GM23338 (cell line): Measurements from ENCODE around the gene KCTD1. TPM values are rescaled to one million over a fixed set of nuclear protein-coding genes. Genes with fewer than 3 reads are reported as not detected.
A peak's percentile ranks its signal among the peaks of the same experiment; 100 is the strongest.

Source experiments
- ATAC-seq: fragments of 200-7000 bp; cut with Tn5 transposase; 3 replicates; pipeline ENCODE4 v1.9.1; 2020
- DNase-seq: peaks from one replicate; pipeline ENCODE4 v3.0.0-alpha.2; 2015; ENCODE audit warnings: low spot score
- H2AFZ ChIP-seq: fragments of 200-600 bp; sonication (generic); 2 replicates; pipeline ENCODE4 v1.8.0; 2016; ENCODE audit warnings: antibody characterized with exemption, mild to moderate bottlenecking, moderate library complexity
- H3F3A ChIP-seq: fragments of 200-600 bp; sonication (generic); replicated peaks from 2 replicates; pipeline ENCODE4 v1.8.0; 2017; ENCODE audit warnings: antibody characterized with exemption, mixed run types, low read depth
- H3K27ac ChIP-seq: fragments of 200-600 bp; sonication (generic); 2 replicates; pipeline ENCODE4 v1.6.1; 2016; ENCODE audit warnings: low read depth
- H3K27me3 ChIP-seq: fragments of 200-600 bp; sonication (generic); 2 replicates; pipeline ENCODE4 v1.8.0; 2016; ENCODE audit warnings: mild to moderate bottlenecking, mixed run types, moderate library complexity; ENCODE audit not compliant: insufficient read depth
- H3K36me3 ChIP-seq: fragments of 200-600 bp; sonication (generic); 2 replicates; pipeline ENCODE4 v1.8.0; 2016; ENCODE audit warnings: mild to moderate bottlenecking; ENCODE audit not compliant: insufficient read depth
- H3K4me1 ChIP-seq: fragments of 200-600 bp; sonication (generic); 2 replicates; pipeline ENCODE4 v1.8.0; 2016; ENCODE audit warnings: mild to moderate bottlenecking, moderate library complexity; ENCODE audit not compliant: insufficient read depth
- H3K4me2 ChIP-seq: fragments of 200-600 bp; sonication (generic); 2 replicates; pipeline ENCODE4 v1.7.1; 2017; ENCODE audit warnings: mixed run types
- H3K4me3 ChIP-seq: fragments of 200-600 bp; sonication (generic); 2 replicates; pipeline ENCODE4 v1.6.1; 2016; ENCODE audit warnings: mixed run types
- H3K79me2 ChIP-seq: fragments of 200-600 bp; sonication (generic); replicated peaks from 2 replicates; pipeline ENCODE4 v1.8.0; 2017; ENCODE audit warnings: mild to moderate bottlenecking; ENCODE audit not compliant: insufficient read depth
- H3K9me2 ChIP-seq: fragments of 200-600 bp; sonication (generic); 2 replicates; pipeline ENCODE4 v1.8.0; 2017; ENCODE audit not compliant: insufficient read depth
- H4K20me1 ChIP-seq: fragments of 200-600 bp; sonication (generic); replicated peaks from 2 replicates; pipeline ENCODE4 v1.8.0; 2017; ENCODE audit warnings: mild to moderate bottlenecking; ENCODE audit not compliant: insufficient read depth
- H3K27ac Mint-ChIP-seq: 2 replicates; pipeline ENCODE4 v1.8.0; 2020; ENCODE audit warnings: inconsistent platforms, mild to moderate bottlenecking, moderate library complexity, mixed read lengths
- H3K27me3 Mint-ChIP-seq: 3 replicates; pipeline ENCODE4 v1.8.0; 2022; ENCODE audit warnings: low read depth, mild to moderate bottlenecking, moderate library complexity, mixed read lengths, inconsistent platforms; ENCODE audit not compliant: insufficient read depth, poor library complexity
- H3K36me3 Mint-ChIP-seq: 3 replicates; pipeline ENCODE4 v1.8.0; 2021; ENCODE audit warnings: low read depth, mild to moderate bottlenecking, inconsistent platforms, moderate library complexity, mixed read lengths
- H3K4me1 Mint-ChIP-seq: 3 replicates; pipeline ENCODE4 v1.8.0; 2020; ENCODE audit warnings: mild to moderate bottlenecking, inconsistent platforms, mixed read lengths
- H3K4me3 Mint-ChIP-seq: 3 replicates; pipeline ENCODE4 v1.8.0; 2021; ENCODE audit warnings: moderate library complexity, mild to moderate bottlenecking, inconsistent platforms, mixed read lengths
- H3K9me3 Mint-ChIP-seq: 3 replicates; pipeline ENCODE4 v1.8.0; 2020; ENCODE audit warnings: moderate library complexity, mild to moderate bottlenecking, inconsistent platforms, mixed read lengths
- CREB1 ChIP-seq: fragments of 250-450 bp; sonication (Bioruptor Pico); IDR thresholded peaks from 2 replicates; pipeline ENCODE4 v1.5.0; 2020; ENCODE audit warnings: low read depth, mild to moderate bottlenecking, moderate library complexity
- ETS1 ChIP-seq: IDR thresholded peaks from 2 replicates; pipeline ENCODE4 v1.6.1; 2016; ENCODE audit warnings: antibody characterized with exemption
- EZH2 ChIP-seq: fragments of 200-600 bp; sonication (generic); IDR thresholded peaks from one replicate; pipeline ENCODE4 v1.8.0; 2017; ENCODE audit warnings: antibody characterized with exemption, mild to moderate bottlenecking, low read depth; ENCODE audit not compliant: unreplicated experiment
- EZH2phosphoT487 ChIP-seq: fragments of 200-600 bp; sonication (generic); IDR thresholded peaks from one replicate; pipeline ENCODE4 v1.8.1; 2018; ENCODE audit warnings: antibody characterized with exemption; ENCODE audit not compliant: unreplicated experiment
- JUNB ChIP-seq: IDR thresholded peaks from one replicate; pipeline ENCODE4 v1.6.1; 2016; ENCODE audit warnings: antibody characterized with exemption; ENCODE audit not compliant: unreplicated experiment
- NANOG ChIP-seq: IDR thresholded peaks from 2 replicates; pipeline ENCODE4 v1.6.1; 2016; ENCODE audit warnings: antibody characterized with exemption, borderline replicate concordance
- POLR2AphosphoS5 ChIP-seq: IDR thresholded peaks from 2 replicates; pipeline ENCODE4 v1.6.1; 2016; ENCODE audit warnings: antibody characterized with exemption, low read depth
- STAT1 ChIP-seq: IDR thresholded peaks from one replicate; pipeline ENCODE4 v1.6.1; 2016; ENCODE audit warnings: antibody characterized with exemption; ENCODE audit not compliant: unreplicated experiment
- ZNF114 ChIP-seq: fragments of 250-450 bp; sonication (Bioruptor Pico); IDR thresholded peaks from 2 replicates; pipeline ENCODE4 v1.5.0; 2020; ENCODE audit warnings: mild to moderate bottlenecking, moderate library complexity
- ZNF331 ChIP-seq: fragments of 250-450 bp; sonication (Bioruptor Pico); IDR thresholded peaks from 2 replicates; pipeline ENCODE4 v1.5.0; 2020; ENCODE audit warnings: low read depth, mild to moderate bottlenecking, moderate library complexity
- ZNF462 ChIP-seq: fragments of 250-450 bp; sonication (Bioruptor Pico); IDR thresholded peaks from 2 replicates; pipeline ENCODE4 v1.5.0; 2020; ENCODE audit warnings: mild to moderate bottlenecking, moderate library complexity
- polyA plus RNA-seq: library from polyadenylated mRNA; unstranded; fragments of >200 nt; fragmentation: Nextera tagmentation; extraction: Ambion mirVana; gene quantifications from 2 replicates; pipeline ENCODE4 v1.2.1, GENCODE V29; 2016
- total RNA-seq: library from RNA; depleted of rRNA; stranded (reverse); fragments of >200 nt; shearing (Covaris generic); gene quantifications from 2 replicates; pipeline ENCODE4 v1.2.3, GENCODE V29; 2014
- TF ChIP-seq, protein P1 (sequence below): IDR thresholded peaks from one replicate; pipeline ENCODE4 v1.6.1; 2018; ENCODE audit warnings: antibody characterized with exemption; ENCODE audit not compliant: unreplicated experiment
- TF ChIP-seq, protein P2 (sequence below), 2 experiments: fragments of 200-600 bp in 1 of 2; sonication (generic) in 1 of 2; conservative IDR thresholded peaks; 2 replicates each; pipeline versions ENCODE4 v1.5.1 to v1.6.1; 2016 to 2017; ENCODE audit warnings: antibody characterized with exemption in 2 of 2, low read depth in 2 of 2, mild to moderate bottlenecking in 2 of 2, moderate library complexity in 1 of 2

KCTD1 gene
- total and polyA plus RNA-seq, 2 experiments from 2014 or later = 7.1 to 20.5 TPM

DNA sequence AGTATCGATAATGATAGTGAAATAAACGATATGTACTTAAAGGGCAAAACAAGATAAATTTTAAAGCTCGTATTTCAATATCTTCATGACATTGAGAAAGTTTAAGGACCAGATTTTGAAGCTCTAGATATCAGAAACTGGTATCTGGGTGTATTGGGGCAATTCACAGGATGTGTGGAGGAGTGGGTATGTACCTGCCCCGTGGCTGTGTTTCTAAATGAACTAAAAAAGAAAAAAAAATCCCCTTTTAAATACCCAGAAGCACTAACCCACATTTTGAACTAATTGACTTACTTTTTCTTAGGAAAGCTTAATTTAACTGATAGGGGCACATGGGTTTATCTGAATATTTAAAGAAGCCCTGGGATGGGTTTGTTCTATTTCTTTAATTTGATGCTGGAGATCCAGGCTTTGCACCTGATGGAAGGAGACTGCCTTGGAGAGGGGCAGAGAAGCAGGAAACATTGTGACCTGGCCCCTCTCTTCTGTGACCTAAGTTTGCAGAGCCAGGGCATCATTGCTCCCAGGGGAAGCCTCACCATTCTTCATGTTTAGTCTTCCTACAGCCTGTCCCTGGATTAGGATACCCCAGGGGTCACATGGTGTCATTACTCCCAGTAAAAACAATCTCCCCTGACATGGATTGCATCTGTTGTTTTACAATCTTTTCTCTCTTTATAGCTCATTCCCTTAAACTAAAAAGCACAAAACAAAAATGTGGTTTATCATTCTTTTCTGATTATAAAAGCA lies 7.6 kb upstream of the KCTD1 start:
- TF ChIP-seq ETS1 = no peak
- TF ChIP-seq ZNF462 (CRISPR knock-in tag) = no peak
- no peak for TF ChIP-seq EZH2phosphoT487
- TF ChIP-seq, protein P1, sequence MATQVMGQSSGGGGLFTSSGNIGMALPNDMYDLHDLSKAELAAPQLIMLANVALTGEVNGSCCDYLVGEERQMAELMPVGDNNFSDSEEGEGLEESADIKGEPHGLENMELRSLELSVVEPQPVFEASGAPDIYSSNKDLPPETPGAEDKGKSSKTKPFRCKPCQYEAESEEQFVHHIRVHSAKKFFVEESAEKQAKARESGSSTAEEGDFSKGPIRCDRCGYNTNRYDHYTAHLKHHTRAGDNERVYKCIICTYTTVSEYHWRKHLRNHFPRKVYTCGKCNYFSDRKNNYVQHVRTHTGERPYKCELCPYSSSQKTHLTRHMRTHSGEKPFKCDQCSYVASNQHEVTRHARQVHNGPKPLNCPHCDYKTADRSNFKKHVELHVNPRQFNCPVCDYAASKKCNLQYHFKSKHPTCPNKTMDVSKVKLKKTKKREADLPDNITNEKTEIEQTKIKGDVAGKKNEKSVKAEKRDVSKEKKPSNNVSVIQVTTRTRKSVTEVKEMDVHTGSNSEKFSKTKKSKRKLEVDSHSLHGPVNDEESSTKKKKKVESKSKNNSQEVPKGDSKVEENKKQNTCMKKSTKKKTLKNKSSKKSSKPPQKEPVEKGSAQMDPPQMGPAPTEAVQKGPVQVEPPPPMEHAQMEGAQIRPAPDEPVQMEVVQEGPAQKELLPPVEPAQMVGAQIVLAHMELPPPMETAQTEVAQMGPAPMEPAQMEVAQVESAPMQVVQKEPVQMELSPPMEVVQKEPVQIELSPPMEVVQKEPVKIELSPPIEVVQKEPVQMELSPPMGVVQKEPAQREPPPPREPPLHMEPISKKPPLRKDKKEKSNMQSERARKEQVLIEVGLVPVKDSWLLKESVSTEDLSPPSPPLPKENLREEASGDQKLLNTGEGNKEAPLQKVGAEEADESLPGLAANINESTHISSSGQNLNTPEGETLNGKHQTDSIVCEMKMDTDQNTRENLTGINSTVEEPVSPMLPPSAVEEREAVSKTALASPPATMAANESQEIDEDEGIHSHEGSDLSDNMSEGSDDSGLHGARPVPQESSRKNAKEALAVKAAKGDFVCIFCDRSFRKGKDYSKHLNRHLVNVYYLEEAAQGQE = no peak
- no peak for TF ChIP-seq NANOG
- no peak for TF ChIP-seq JUNB
- no peak for TF ChIP-seq ZNF331 (CRISPR knock-in tag)
- TF ChIP-seq ZNF114 = no peak
- TF ChIP-seq POLR2AphosphoS5 = no peak
- TF ChIP-seq, protein P2, sequence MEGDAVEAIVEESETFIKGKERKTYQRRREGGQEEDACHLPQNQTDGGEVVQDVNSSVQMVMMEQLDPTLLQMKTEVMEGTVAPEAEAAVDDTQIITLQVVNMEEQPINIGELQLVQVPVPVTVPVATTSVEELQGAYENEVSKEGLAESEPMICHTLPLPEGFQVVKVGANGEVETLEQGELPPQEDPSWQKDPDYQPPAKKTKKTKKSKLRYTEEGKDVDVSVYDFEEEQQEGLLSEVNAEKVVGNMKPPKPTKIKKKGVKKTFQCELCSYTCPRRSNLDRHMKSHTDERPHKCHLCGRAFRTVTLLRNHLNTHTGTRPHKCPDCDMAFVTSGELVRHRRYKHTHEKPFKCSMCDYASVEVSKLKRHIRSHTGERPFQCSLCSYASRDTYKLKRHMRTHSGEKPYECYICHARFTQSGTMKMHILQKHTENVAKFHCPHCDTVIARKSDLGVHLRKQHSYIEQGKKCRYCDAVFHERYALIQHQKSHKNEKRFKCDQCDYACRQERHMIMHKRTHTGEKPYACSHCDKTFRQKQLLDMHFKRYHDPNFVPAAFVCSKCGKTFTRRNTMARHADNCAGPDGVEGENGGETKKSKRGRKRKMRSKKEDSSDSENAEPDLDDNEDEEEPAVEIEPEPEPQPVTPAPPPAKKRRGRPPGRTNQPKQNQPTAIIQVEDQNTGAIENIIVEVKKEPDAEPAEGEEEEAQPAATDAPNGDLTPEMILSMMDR (conservative IDR thresholded peaks at IDR 0.05; ENCODE audit: low read depth in 2 of 2) = no peak
- no peak for TF ChIP-seq EZH2
- TF ChIP-seq STAT1 = no peak
- no peak for TF ChIP-seq CREB1
- Histone ChIP-seq H3K27ac (no peak overlapping the region), H3K79me2 (no peaks in the 10 kb centered on the region), H3K9me2 (no peaks in the 10 kb centered on the region), H3K4me1 (peaks cover 12% of the 10 kb centered on the region), H4K20me1 (no peaks in the 10 kb centered on the region), H3K36me3 (no peaks in the 10 kb centered on the region), H3K27me3 (peaks cover 46% of the 10 kb centered on the region), H2AFZ (no peak overlapping the region), H3K4me2 (no peak overlapping the region), H3F3A (no peaks in the 10 kb centered on the region), H3K4me3 (no peak overlapping the region)
- H3K36me3 Mint-ChIP-seq = no peaks in the 10 kb centered on the region
- H3K27me3 Mint-ChIP-seq = peaks cover 29% of the 10 kb centered on the region
- peak; percentile 59 for ATAC-seq
- H3K4me1 Mint-ChIP-seq = peaks cover 19% of the 10 kb centered on the region
- no peaks in the 10 kb centered on the region for H3K9me3 Mint-ChIP-seq
- no peak for DNase-seq
- no peak overlapping the region for H3K27ac Mint-ChIP-seq
- H3K4me3 Mint-ChIP-seq = no peak overlapping the region
